ENCODE data around the gene LONRF2.

DNA sequence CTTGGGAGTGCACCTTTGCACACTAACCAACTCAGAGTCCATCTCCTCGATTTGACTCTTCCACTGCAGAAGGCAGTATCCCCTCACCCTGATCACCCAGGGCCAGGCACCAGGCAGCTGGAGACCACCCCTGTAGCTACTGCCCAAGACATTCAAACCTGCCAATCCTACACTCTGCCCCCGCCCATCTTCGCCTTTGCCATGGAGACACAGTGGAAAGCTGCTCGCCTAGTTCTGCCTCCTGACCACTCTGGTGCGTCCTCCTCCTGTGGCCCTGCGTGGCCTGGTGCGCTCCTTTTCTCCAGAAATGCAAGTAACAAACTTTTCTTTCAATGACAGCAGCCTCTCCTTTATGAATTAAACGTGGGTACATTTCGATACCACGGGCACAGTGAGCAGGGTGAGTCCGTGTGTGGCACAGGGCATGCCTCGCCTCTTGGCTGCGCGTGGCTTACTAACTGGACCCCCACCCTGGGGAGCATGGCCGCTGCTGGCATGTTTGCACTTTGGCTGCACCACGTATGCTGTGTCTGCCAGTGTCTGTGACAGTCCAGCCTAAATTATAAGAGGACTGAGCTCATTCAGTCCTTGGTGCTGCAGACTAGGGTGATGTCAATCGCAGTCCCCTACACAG is 47.6 kb downstream of the LONRF2 start:
- TF ChIP-seq, protein P1, sequence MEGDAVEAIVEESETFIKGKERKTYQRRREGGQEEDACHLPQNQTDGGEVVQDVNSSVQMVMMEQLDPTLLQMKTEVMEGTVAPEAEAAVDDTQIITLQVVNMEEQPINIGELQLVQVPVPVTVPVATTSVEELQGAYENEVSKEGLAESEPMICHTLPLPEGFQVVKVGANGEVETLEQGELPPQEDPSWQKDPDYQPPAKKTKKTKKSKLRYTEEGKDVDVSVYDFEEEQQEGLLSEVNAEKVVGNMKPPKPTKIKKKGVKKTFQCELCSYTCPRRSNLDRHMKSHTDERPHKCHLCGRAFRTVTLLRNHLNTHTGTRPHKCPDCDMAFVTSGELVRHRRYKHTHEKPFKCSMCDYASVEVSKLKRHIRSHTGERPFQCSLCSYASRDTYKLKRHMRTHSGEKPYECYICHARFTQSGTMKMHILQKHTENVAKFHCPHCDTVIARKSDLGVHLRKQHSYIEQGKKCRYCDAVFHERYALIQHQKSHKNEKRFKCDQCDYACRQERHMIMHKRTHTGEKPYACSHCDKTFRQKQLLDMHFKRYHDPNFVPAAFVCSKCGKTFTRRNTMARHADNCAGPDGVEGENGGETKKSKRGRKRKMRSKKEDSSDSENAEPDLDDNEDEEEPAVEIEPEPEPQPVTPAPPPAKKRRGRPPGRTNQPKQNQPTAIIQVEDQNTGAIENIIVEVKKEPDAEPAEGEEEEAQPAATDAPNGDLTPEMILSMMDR (IDR thresholded peaks at IDR 0.05) = no peak
- TF ChIP-seq POLR2A (IDR thresholded peaks at IDR 0.05) = no peak
